Neuronal stem cell (in vitro differentiated cells): Measurements from ENCODE around the gene MYADM.

Experiments
- DNase-seq: peaks from one replicate; pipeline ENCODE4 v3.0.0-alpha.2; 2013; ENCODE audit warnings: low spot score
- H2AFZ ChIP-seq: one replicate; pipeline ENCODE4 v1.6.1; 2013; ENCODE audit warnings: mild to moderate bottlenecking, low read length, inconsistent platforms
- H2AK5ac ChIP-seq: 2 replicates; pipeline ENCODE4 v1.6.1; 2013; ENCODE audit warnings: low read depth, mild to moderate bottlenecking, inconsistent platforms, low read length, moderate library complexity, mixed read lengths
- H2BK120ac ChIP-seq: 2 replicates; pipeline ENCODE4 v1.6.1; 2013; ENCODE audit warnings: low read depth, mild to moderate bottlenecking, inconsistent platforms, low read length, moderate library complexity, mixed read lengths
- H2BK12ac ChIP-seq: one replicate; pipeline ENCODE4 v1.6.1; 2013; ENCODE audit warnings: low read length, inconsistent platforms
- H2BK15ac ChIP-seq: 2 replicates; pipeline ENCODE4 v1.6.1; 2013; ENCODE audit warnings: mild to moderate bottlenecking, low read length, inconsistent platforms, mixed read lengths
- H2BK5ac ChIP-seq: one replicate; pipeline ENCODE4 v1.6.1; 2013; ENCODE audit warnings: inconsistent platforms, mild to moderate bottlenecking, low read length, moderate library complexity
- H3K14ac ChIP-seq: one replicate; pipeline ENCODE4 v1.6.1; 2013; ENCODE audit warnings: low read length, inconsistent platforms
- H3K18ac ChIP-seq: 2 replicates; pipeline ENCODE4 v1.6.1; 2013; ENCODE audit warnings: low read length, inconsistent platforms
- H3K23ac ChIP-seq: 2 replicates; pipeline ENCODE4 v1.6.1; 2013; ENCODE audit warnings: low read depth, mild to moderate bottlenecking, mixed read lengths, low read length, inconsistent platforms; ENCODE audit not compliant: poor library complexity
- H3K27ac ChIP-seq: replicated peaks from 3 replicates; pipeline ENCODE4 v1.5.1; 2013; ENCODE audit warnings: low read length, inconsistent platforms
- H3K27me3 ChIP-seq, 3 experiments: 2 replicates each; pipeline ENCODE4 v1.6.1; 2013; ENCODE audit warnings: low read length in 3 of 3, mild to moderate bottlenecking in 2 of 3, inconsistent platforms in 1 of 3, low read depth in 1 of 3, mixed read lengths in 1 of 3, moderate library complexity in 1 of 3; ENCODE audit not compliant: control insufficient read depth in 3 of 3, insufficient read depth in 3 of 3
- H3K36me3 ChIP-seq, 2 donors: replicated peaks in 1 of 2; 2 replicates each; pipeline ENCODE4 v1.6.1; 2013; ENCODE audit warnings: low read length in 2 of 2; ENCODE audit not compliant: control insufficient read depth in 2 of 2, insufficient read depth in 2 of 2
- H3K4ac ChIP-seq: 2 replicates; pipeline ENCODE4 v1.6.1; 2013; ENCODE audit warnings: inconsistent platforms, mild to moderate bottlenecking, low read length, moderate library complexity
- H3K4me1 ChIP-seq, 2 donors: 1 replicate in 1 of 2; 2 replicates in 1 of 2; pipeline ENCODE4 v1.6.1; 2013; ENCODE audit warnings: low read length in 2 of 2, low read depth in 1 of 2; ENCODE audit not compliant: control insufficient read depth in 2 of 2, insufficient read depth in 1 of 2
- H3K4me2 ChIP-seq: one replicate; pipeline ENCODE4 v1.6.1; 2013; ENCODE audit warnings: mild to moderate bottlenecking, low read length, inconsistent platforms; ENCODE audit not compliant: insufficient read depth, poor library complexity, severe bottlenecking
- H3K4me3 ChIP-seq, 2 donors: 2 replicates each; pipeline ENCODE4 v1.5.1; 2013; ENCODE audit warnings: low read length in 2 of 2, mild to moderate bottlenecking in 2 of 2, inconsistent platforms in 1 of 2, moderate library complexity in 1 of 2
- H3K79me1 ChIP-seq: one replicate; pipeline ENCODE4 v1.6.1; 2013; ENCODE audit warnings: low read depth, mild to moderate bottlenecking, inconsistent platforms, low read length, moderate library complexity
- H3K9ac ChIP-seq: one replicate; pipeline ENCODE4 v1.6.1; 2013; ENCODE audit warnings: mild to moderate bottlenecking, low read depth, low read length, inconsistent platforms; ENCODE audit not compliant: poor library complexity
- H3K9me3 ChIP-seq, 2 donors: replicated peaks in 1 of 2; 2 replicates each; pipeline versions ENCODE3 to v1.6.1; 2013; ENCODE audit warnings: low read length in 2 of 2, mild to moderate bottlenecking in 2 of 2, inconsistent platforms in 1 of 2, low read depth in 1 of 2, mixed read lengths in 1 of 2, moderate library complexity in 1 of 2; ENCODE audit not compliant: control insufficient read depth in 2 of 2, insufficient read depth in 1 of 2
- H4K8ac ChIP-seq: one replicate; pipeline ENCODE4 v1.6.1; 2013; ENCODE audit warnings: low read depth, mild to moderate bottlenecking, inconsistent platforms, low read length, moderate library complexity
- H4K91ac ChIP-seq: one replicate; pipeline ENCODE4 v1.6.1; 2013; ENCODE audit warnings: low read length, low read depth, mild to moderate bottlenecking, inconsistent platforms; ENCODE audit not compliant: poor library complexity
- WGBS, 2 donors: extraction: QIAGEN DNeasy Blood & Tissue Kit; methylation state at CpG; one replicate each; pipeline ENCODE4 v1.1.7; 2013; ENCODE audit warnings: missing lambda C conversion rate in 2 of 2, mixed read lengths in 1 of 2; ENCODE audit not compliant: insufficient read length in 2 of 2, insufficient replicate concordance in 1 of 2; ENCODE audit errors: extremely low coverage in 2 of 2; 5-methylcytosine and 5-hydroxymethylcytosine counted together

MYADM gene

GRCh38 chr19:53865523-53865917 is 2.2 kb upstream of the MYADM start:
- H3K18ac ChIP-seq = peak overlapping the region; percentile 98
- peak overlapping the region; percentile 72 for H2AK5ac ChIP-seq
- peak overlapping the region; percentile 65 for H2BK120ac ChIP-seq
- H3K4me1 ChIP-seq = peaks cover 7 to 13% of the 10 kb centered on the region in 2 donors
- H3K36me3 ChIP-seq = peaks cover 0 to 2% of the 10 kb centered on the region in 2 donors
- H2BK15ac ChIP-seq = peak overlapping the region; percentile 53
- H2BK12ac ChIP-seq = no peak overlapping the region
- H2AFZ ChIP-seq = peak overlapping the region; percentile 97
- no peak overlapping the region for H3K4ac ChIP-seq
- H4K91ac ChIP-seq = no peak overlapping the region
- peak overlapping the region; percentile 96 for H3K27ac ChIP-seq
- peak overlapping the region; percentile 69 to 85 for H3K4me3 ChIP-seq
- H4K8ac ChIP-seq = no peak overlapping the region
- no peaks in the 10 kb centered on the region for H3K27me3 ChIP-seq
- no peaks in the 10 kb centered on the region for H3K9me3 ChIP-seq
- H3K23ac ChIP-seq = no peak overlapping the region
- no peak for DNase-seq
- no CpG with 5 or more reads among the region's 9 CpGs for WGBS, 2 donors
- H3K14ac ChIP-seq = no peak overlapping the region
- peak overlapping the region; percentile 79 for H3K4me2 ChIP-seq
- peak overlapping the region; percentile 99 for H2BK5ac ChIP-seq
- H3K9ac ChIP-seq = no peak overlapping the region
- H3K79me1 ChIP-seq = peaks cover 2% of the 10 kb centered on the region

DNA sequence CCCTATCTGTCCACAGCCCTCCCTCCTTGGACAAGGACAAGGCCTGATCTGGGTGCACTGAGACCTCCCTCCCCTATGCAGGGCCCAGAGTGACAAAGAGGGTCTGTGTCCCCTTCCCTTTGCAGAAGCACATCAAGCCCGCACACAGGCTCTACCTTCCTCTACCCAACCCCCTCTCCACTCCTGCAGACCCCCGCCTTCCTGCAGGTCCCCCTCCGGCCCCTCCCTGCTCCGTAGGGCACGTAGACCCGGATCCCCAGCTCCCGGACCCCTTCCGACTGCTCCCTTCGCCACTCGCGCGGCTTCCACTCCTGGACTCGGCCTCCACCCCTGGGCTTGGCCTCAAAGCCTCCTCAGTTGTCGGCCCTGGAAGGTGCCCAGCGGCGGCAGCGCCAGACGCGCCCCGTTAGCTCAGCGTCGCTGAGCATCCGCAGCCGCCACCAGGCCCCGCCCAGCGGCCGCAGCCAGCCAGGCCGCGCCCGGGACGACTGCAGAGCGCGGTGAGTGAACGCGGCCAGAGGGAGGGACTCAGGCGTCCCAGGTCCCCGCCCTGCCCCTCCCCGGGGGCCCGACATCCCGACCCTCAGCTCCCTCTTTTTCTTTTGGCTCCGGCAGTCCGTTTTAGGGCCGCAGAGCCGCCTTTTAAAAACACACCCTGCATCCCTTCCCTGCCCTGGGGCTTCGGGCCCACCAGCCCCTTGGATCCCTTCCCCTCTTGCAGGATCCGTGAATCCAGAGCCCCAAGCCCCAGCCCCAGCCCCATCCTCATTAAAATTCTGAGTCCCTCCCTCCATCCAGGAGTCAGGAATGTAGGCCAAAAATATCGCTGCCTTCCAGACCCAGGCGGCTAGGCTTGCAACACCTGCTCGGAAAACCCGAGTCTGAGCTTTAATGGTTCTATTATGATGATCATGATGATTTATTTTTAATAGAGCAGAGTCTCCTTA is 1.5 kb upstream of the MYADM start:
- H3K4me2 ChIP-seq = peak overlapping the region; percentile 79

DNA sequence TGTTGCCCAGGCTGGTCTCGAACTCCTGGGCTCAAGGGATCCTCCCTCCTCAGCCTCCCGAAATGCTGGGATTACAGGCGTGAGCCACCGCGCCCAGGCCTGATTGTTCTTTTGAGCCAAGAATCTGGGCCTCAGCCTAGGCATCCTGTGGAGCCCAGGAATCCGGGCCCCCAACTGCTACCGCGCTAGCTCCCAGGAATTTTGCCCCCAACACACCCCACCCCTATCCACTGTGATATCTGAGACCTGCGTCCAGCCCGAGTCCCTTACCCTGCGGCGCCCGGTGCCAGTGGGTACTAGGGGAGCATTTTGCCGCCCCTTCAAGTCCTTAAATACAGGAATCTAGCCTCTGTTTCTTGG is 838 bp upstream of the MYADM start:
- no peak for DNase-seq
- peak overlapping the region; percentile 79 for H3K4me2 ChIP-seq
- peaks cover 2% of the 10 kb centered on the region for H3K79me1 ChIP-seq
- peak overlapping the region; percentile 97 for H2AFZ ChIP-seq
- H4K91ac ChIP-seq = no peak overlapping the region
- peak overlapping the region; percentile 94 for H2AK5ac ChIP-seq
- peak overlapping the region; percentile 96 for H3K27ac ChIP-seq
- WGBS, 2 donors = no CpG with 5 or more reads among the region's 14 CpGs
- H3K9me3 ChIP-seq = no peaks in the 10 kb centered on the region
- no peak overlapping the region for H3K23ac ChIP-seq
- H3K27me3 ChIP-seq = no peaks in the 10 kb centered on the region
- peak overlapping the region; percentile 99 for H2BK5ac ChIP-seq
- H3K36me3 ChIP-seq = peaks cover 0 to 13% of the 10 kb centered on the region in 2 donors
- peak overlapping the region; percentile 19 for H2BK15ac ChIP-seq
- peak overlapping the region; percentile 80 for H3K9ac ChIP-seq
- H2BK12ac ChIP-seq = no peak overlapping the region
- peak overlapping the region; percentile 93 for H3K18ac ChIP-seq
- no peak overlapping the region for H3K4ac ChIP-seq
- no peak overlapping the region for H3K14ac ChIP-seq
- H3K4me1 ChIP-seq = peaks cover 8 to 15% of the 10 kb centered on the region in 2 donors
- peak overlapping the region; percentile 69 to 85 for H3K4me3 ChIP-seq
- H4K8ac ChIP-seq = no peak overlapping the region
- peak overlapping the region; percentile 65 for H2BK120ac ChIP-seq

More for the DNA sequence above, 1.5 kb upstream of the MYADM start:
- Histone ChIP-seq H3K9me3 (no peaks in the 10 kb centered on the region), H3K4me3 (peak overlapping the region; percentile 69 to 85), H4K8ac (peak overlapping the region; percentile 74), H3K27me3 (no peaks in the 10 kb centered on the region), H2BK12ac (peak overlapping the region; percentile 92), H3K36me3 (peaks cover 0 to 8% of the 10 kb centered on the region in 2 donors), H2AFZ (peak overlapping the region; percentile 97), H3K79me1 (peaks cover 2% of the 10 kb centered on the region), H2BK120ac (peak overlapping the region; percentile 65), H4K91ac (no peak overlapping the region), H3K9ac (peak overlapping the region; percentile 86), H3K18ac (peak overlapping the region; percentile 98), H3K14ac (peak overlapping the region; percentile 98), H2AK5ac (peak overlapping the region; percentile 94), H2BK5ac (peak overlapping the region; percentile 99), H3K27ac (peak overlapping the region; percentile 96), H3K4ac (no peak overlapping the region), H2BK15ac (peak overlapping the region; percentile 53), H3K4me1 (peaks cover 8 to 15% of the 10 kb centered on the region in 2 donors), H3K23ac (peak overlapping the region; percentile 67)
- no CpG with 5 or more reads among the region's 50 CpGs for WGBS, 2 donors
- DNase-seq = peak; percentile 79
